GM21528 (cell line): ENCODE data around the gene DNM1L.
"Not testable (repeated sequence)": the region's sequence is repeated elsewhere in the genome, so short reads cannot be mapped to it uniquely, and the experiment has no call there.

Source experiments
- ATAC-seq: cut with Tn5 transposase; IDR thresholded peaks from one replicate; pipeline ENCODE4 v1.9.1; 2021; ENCODE audit warnings: mild to moderate bottlenecking, moderate library complexity; ENCODE audit not compliant: unreplicated experiment, low FRiP score

Gene DNM1L

DNA sequence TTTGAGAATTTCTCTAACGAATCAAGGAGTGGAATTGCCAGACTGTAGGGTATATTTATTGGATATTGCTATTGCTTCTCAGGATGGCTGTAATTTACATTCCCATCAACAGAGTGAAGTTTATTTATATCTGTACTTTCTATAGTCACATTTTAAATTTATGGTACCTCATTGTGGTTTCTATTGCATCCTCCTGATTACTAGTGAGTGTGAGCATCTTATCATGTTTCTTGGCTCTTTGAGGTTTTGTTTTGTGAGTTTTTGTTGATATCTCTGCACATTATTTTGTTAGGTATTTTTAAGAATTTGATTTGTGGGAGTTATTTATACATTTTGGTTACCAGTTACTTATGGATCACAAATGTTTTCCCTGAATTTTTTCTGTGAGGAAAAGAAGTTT, 13.9 kb downstream of the DNM1L start:
- no peak for ATAC-seq

DNA sequence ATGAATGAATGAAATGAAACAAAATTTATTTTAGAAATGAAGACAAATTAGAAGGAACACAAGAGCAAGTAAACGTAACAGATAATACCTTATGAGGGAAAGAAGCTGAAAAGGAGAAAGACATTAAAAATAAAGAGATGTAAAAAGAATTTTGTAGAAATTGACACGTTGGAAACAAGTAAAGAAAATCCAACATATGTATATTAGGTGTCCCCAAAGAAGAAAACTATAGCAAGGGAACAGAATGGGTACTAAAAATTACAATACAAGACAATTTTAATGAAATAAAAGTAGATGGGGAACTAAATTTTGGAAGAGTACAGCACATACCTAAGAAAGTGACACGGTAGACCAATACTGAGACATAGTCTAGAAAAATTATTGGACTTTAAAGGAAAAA, 16.7 kb downstream of the DNM1L start:
- ATAC-seq, result no peak

DNA sequence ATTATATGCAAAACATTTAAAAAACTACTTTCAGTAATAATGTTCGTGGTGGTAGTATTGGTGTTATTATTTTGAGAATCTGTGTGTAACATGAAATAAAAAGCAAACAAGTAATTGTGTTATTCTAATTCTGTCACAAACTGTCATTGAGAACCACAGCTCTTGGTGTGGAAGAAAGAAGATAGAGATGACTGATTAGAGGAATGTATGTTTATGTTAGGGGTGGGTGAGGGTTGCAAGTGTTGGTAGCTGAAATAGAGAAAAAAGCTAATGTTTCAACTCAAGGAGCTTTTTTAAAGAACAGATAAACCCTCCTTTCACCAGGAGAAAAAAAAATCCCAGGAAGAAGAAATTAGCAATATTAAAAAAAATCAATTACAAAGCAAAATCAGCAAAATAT, 18.3 kb downstream of the DNM1L start:
- ATAC-seq, result no peak

DNA sequence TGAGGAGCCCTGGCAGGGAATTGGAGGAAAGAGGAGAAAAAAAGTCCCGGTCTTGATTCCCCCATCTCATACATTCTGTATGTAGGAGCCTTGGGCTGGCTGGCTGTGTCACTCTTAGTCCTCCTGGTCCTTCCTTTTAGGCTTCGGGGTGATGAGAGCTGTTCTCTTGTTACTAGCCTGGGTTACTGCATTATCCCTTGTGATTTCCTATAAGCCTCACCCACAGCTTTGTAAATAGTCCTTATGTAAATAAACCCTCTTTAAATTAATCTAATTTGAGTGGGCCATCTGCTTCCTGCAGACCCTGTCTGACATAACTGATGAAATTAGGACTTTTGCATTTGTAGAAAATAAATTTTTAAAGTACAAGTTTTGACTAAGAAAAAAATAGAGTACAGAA, 19.2 kb downstream of the DNM1L start:
- ATAC-seq, result no peak

DNA sequence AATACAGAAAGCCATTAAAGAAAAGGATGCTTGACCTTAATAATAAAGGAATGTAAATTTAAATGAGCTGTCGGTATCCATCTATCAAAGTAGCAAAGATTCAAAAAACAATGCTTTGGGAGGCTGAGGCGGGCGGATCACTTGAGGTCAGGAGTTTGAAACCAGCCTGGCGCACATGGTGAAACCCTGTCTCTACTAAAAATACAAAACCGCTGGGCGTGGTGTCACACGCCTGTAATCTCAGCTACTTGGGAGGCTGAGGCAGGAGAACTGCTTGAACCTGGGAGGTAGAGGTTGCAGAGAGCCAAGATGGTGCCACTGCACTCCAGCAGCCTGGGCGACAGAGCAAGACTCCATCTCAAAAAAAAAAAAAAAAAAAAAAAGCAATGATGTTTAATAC, 20.3 kb downstream of the DNM1L start:
- not testable (repeated sequence) for ATAC-seq

DNA sequence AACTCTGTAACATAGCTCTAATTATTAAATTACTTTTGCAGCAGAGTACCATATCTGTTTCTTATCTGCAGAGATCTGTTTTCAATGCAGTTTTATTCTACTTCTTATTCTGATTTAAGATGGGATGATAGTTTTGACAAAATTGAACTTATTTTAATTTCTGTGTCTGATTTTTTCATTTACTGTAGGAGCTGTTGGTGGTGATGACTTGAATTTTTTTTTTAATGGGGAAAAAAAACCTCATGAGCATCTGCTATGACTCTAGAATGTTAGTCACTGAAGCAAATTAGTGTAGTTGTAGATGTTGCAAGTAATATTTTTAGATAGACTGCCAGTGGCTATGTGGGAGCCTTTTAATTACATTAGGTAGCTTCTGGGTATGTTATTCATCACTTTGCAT, 23.4 kb downstream of the DNM1L start:
- ATAC-seq, result no peak

DNA sequence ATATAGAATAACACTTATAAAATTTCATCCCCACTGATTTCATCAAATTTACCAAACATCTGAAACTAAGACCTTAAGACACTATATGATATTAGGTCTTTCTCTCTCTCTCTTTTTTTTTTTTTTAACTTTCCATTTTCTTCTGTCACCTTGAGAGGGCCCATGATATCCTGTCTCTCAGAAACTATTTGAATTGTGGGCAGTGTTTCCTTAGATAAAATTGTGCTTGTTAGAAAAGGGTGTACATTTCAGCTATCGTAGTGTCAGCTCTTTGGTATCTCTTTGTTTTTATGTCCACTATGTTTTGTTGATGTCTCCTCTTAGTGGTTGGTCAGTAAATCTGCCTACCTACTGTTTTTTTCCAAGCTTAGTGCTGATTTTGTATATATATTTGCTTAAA, 23.8 kb downstream of the DNM1L start:
- no peak for ATAC-seq

DNA sequence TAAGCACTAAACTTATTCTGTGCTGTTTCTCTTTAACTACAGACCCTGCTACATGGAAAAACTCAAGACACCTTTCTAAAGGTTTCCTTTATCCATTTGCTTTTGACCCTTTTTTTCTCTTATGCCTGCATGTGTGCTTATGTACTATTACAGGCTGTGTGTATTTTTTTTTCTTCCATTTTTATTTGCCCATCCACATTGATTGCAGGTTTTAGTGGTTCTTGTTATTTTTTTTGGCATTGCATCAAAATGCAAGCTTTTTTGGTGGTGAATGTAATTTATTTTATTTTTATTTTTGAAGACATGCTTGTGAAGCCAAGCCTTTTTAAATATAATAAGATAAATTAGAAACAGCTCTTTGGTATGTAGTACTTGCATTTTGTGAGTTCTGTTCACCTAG, 26.7 kb downstream of the DNM1L start:
- no peak for ATAC-seq

DNA sequence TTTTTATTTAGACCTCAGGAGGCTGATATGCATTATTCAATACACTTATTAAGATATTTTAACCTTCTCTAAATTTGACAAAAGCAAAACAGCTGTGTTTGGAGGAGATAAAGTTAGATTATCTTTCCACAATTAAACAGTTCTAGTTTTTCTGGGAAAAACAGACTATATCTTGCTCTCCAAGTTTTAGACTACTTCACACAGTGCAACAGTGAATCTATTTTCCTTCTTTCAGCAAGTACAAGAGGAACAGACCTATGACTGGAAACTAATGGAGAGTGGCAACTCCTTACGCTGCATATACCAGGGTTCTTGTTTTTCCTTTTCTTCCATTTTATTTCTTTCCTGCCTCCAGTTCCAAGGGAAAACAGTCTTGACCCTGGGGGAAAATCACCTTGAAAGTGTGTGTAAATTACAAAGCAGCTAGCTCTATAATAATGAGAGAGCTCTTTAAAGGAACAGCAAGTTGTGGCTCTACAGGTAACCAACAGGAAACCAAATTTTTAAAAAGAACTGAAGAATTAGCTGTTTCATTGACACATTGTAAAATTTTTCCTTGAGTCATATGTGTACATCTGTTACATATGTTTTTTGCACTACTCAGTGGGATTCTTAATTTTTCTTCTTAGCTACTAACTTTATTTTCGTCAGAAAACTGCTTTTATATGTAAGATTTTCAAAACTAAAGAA, 27.4 kb downstream of the DNM1L start:
- no peak for ATAC-seq

DNA sequence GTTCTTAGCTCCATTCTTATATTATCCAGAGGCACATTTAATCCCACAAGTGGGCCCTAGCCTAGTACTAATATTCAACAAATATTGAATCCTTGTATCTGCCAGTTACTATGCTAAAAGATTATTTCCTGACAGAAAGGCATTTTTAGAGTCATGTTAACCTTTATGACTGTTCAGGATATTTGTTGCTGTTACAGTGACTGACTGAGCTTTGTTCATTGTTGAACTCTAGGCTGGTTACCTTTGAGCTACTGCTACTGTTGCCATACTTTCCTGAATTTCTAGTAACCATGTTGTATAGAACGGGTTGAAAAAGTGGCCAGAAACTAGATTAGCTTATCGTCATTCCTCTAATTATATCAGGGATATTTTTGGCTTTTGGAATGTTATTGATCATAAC, 29.8 kb downstream of the DNM1L start:
- ATAC-seq, result no peak

DNA sequence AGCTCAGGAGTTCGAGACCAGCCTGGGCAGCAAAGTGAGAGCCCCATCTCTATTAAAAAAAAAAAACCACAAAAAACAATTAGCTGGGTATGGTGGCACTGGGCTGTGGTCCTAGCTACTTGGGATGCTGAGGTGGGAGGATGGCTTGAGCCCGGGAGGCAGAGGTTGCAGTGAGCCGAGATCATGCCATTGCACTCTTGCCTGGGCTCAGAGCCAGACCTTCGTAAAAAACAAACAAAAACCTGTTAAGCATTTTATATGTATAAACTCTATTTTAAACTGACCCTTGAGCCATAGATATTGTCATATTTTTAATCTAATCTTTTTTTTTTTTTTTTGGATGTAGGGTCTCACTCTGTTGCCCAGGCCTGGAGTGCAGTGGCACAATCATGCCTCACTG, 35.7 kb downstream of the DNM1L start:
- ATAC-seq, result no peak

DNA sequence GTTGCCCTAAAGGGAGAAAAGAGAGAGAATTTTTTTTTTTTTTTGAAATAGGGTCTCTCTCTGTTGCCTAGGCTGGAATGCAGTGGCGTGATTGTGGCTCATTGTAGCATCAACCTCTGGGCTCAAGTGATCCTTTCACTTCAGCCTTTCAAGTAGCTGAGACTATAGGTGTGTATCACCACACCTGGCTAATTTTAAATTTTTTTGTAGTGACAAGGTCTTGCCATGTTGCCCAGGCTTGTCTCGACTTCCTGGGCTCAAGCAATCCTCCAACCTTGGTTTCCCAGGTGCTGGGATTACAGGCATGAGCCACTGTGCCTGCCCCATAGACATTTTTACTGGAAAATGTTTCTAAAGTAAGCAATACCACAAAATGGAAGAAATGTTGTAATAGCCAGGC, 39.8 kb downstream of the DNM1L start:
- no peak for ATAC-seq

DNA sequence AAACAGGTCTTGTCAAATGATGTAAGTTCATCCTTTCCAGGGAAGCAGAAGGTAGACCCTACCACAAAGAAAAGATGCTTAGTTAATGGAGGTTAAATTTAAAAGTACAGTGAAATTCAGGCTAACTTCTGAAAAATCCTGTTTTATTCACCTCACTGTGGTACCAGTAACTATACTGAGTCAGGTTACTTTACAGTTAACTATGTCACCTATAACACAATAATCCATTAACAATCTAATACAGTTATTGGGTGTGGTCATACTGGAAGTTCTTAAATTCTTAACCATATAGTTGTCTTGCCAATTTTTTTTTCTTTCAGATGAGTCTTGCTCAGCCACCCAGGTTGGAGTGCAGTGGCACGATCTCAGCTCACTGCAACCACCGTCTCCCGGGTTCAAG, 46.2 kb downstream of the DNM1L start:
- not testable (repeated sequence) for ATAC-seq

DNA sequence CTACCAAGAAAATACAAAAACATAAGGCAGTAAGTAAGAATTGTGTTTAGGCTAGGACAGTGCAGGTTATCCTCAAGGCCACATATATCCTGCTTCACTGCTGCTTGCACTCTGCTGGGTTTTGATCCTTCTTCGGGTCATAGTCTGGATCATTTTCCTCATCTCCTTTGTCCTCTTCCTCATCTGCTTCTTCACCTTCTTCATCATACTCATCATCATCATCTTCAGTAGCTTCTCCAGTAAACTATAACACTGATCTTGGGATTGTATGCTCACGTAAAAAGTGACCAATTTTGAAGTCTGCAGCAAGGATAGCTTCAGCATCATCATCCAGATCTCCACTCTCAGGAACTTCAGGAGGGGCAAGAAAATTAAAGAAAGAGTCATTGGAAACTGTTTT, 47.2 kb downstream of the DNM1L start:
- ATAC-seq, result no peak

DNA sequence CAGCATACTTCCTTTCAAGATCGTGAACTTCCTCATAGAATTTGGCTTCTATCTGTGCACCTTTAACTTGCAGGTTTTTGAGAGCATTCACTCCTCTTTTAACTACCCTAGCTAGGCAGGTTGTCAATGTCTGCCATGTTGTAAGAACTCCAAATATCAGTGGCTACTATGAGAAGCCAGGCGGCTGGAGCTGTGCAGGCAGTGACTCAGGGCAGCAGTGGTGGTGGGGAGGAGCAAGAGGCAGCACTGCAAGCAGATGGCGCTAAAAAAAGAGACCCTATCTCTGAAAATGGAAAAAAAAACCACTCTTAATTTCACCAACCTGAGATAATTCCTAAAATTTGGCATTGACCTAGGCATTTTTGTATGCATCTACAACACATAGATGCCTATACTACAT, 48.1 kb downstream of the DNM1L start:
- ATAC-seq, result no peak

DNA sequence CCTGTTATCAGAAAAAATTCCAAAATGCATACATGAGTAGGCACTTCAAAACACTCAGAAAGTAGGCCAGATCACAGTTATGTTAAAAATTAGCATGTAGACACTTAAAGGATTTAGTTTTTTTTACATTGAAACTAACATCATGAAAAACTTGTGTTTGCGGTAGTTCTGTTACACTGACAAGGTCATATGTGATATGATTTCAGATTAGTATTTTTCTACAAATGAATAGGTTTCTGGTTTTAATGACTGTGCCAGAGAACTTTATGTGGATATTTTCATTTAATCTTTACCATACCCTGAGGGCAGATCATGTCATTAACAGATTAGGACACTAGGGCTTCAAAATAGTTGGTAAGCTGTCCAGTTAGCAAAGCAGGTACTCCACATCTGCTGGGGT, 55.9 kb downstream of the DNM1L start:
- no peak for ATAC-seq

DNA sequence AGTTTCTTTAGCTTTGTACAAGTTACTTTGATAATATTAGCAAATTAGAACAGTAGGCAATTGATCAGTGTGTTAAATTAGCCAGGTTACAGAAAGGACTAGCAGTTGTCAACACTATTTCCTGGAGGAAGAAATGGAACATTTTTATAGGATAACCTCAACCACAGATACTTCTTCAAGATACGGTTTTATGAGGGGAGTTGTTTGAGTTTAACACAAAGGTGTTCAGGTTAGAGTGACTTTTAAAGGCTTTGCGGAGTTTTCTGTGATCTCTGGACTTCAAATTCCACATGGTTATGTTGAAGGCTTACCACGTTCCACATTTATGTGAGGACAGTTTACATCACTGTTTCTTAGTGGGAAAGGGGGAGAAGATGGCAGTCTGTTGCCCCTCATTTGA, 57.3 kb downstream of the DNM1L start:
- ATAC-seq, result no peak

DNA sequence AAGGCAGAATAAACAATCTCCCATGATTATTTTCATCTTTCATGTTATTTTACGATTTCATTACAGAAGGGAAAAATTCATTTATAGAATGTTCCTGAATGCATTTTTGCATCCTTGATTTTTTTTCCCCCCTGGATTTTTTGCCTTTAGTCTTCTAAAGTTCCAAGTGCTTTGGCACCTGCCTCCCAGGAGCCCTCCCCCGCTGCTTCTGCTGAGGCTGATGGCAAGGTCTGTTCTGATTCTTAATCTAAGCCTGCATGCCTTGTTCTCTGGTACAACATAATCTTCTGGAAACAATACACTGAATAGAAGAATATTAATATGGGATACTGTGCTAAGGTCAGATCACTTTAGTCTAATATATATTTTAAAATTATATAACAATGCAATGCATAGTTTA, 58.6 kb downstream of the DNM1L start:
- no peak for ATAC-seq

DNA sequence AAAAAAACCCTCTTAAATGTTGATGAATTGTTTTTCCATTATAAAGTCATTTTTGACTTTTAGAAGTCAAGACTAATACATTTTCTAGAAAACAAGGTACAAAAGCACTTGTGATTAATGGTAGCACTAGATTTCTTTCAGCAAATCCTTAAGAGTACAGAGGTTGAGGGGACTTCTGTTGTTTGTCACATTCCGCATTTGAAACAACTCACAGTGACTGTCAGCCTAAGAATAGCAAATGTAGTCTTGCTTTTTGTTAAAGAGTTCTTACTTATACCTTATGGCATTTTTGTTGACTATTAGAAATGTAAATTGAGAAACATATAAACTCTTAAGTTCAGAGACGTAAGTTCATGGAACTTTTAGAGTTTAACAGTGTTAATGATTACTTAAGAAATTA, 60.2 kb downstream of the DNM1L start:
- no peak for ATAC-seq

DNA sequence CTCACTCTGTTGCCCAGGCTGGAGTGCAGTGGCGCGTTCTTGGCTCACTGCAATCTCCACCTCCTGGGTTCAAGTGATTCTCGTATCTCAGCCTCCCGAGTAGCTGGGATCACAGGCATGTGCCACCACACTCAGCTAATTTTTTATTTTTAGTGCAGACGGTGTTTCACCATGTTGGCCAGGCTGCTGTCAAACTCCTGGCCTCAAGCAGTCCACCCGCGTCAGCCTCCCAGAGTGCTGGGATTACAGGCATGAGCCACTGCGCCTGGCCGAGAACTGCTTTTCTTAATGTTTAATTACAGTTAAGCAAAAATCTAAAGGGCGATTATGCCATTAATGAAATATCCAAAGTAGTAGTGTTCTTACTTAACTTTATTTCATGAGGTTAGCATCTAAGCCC, 63.0 kb downstream of the DNM1L start:
- ATAC-seq, result no peak

DNA sequence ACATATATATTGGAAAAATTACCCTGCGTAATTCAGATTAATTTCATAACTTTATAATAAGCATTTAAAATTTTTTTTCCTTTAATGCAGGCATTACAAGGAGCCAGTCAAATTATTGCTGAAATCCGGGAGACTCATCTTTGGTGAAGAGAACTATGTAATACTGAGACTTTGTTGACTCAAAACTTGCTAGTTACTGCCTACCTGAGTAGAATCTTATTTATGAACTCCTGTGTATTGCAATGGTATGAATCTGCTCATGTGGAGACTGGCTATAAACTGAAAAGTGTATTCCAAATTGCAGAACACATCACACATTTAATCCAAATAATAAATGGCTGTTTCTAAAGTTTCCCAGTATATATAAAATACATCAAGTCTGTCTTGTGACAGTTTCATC, 64.2 kb downstream of the DNM1L start:
- ATAC-seq, result no peak

DNA sequence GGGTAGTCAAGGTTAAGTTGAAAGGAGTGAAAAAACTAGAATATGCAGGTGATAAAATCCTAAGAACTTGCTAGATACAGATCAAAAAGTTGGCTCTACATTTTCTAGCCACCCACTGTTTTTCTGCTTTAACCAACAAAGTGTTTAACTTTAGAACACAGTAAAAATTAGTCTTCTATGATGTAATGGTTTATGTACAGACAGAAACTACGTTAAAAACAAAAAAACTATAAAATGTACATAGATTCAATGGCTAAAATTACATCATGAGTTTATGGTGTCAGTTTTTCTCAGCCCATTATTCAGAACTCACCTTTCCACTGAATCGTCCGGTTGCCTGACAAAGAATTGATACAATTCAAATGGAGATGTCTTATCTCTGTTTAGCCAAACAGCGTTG, 74.5 kb downstream of the DNM1L start:
- ATAC-seq, result no peak

DNA sequence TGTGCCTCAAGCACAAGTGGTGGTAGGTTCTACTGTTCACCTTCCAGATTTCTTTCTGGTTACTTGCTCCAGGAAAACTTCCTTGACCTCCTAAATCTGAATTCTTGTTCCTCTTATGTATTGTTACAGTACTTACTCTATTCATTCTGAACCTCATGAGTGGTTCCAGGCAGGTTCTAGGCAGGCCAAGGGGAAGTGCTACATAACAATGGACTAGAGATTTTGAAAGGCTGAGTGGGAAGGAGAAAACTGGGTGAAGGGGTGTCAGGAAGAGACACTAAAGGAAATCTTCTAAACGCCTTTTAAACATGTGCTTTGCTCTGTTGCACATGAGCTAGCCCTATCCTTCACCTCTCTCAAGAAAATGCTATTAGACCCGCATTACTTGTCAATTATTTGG, 75.0 kb downstream of the DNM1L start:
- ATAC-seq, result no peak
